ENCODE measurements around the gene RPL37A.

DNA sequence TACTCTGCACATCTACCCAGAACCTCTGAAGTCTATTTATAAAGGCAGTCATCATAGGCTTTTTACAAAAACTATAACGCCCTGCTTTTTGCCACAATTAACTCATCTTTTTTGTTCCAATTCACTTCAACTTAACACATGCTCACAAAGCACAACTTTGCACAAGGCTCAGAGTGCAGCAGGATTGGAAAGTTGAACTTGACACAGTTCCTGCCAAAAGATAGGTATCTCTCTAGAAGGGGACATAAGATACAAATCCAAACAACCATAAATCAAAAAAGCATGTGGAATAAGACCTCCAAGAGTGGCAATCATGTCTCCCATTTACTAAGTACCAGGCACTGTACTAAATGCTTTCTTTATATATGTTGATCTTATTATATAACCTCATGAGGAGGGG lies 36.2 kb downstream of the RPL37A start:
- TF ChIP-seq GATA2 (IDR thresholded peaks at IDR 0.05; ENCODE audit: low read depth, low read length) (no peak), GATA3 (IDR thresholded peaks at IDR 0.05; ENCODE audit: low read depth, low read length) (no peak)

Data from SH-SY5Y (cell line).